8988T (cell line): Measurements from ENCODE around the gene GPRASP1.

Experiments used
- DNase-seq: peaks from one replicate; pipeline ENCODE4 v3.0.0; 2011

Gene GPRASP1

DNA sequence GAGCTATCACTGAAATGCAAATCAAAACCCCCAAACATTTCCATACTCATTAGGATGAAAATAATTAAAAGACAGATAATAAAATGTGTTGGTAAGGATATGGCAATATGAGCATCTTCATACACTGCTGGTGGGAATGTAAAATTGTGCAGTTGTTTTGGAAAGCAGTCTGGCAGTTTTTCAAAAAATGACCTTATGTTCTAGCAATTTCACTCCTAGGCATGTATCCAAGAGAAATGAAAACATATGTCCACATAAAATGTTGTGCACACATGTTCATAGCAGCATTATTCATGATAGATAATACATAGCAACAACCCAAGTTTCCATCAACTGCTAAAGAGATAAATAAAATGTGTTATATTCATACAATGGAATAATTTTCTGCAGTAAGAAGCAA is 46.2 kb downstream of the GPRASP1 start:
- DNase-seq, result no peak
